Right lobe of liver (tissue), 4 donors: Measurements from ENCODE around the gene CALCOCO2.

Source experiments
- CTCF ChIP-seq, 4 donors: fragments of 200-600 bp in 3 of 4; fragments of 450-650 bp in 1 of 4; IDR thresholded peaks; one replicate each; pipeline versions ENCODE4 v1.5.1 to v1.8.0; 2016 to 2022; ENCODE audit warnings: antibody characterized with exemption in 4 of 4, mild to moderate bottlenecking in 2 of 4
- POLR2A ChIP-seq: fragments of 450-650 bp; IDR thresholded peaks from one replicate; pipeline ENCODE4 v1.6.1; 2017; ENCODE audit warnings: antibody characterized with exemption, mild to moderate bottlenecking
- donor health status: DM: no; HTN: no; CAD: no.
- donor health status: DM: no; HTN: no; CAD: no.
- donor health status: DM: no; HTN: yes; CAD: no.

- no peak for TF ChIP-seq CTCF (IDR thresholded peaks at IDR 0.05)
- no peak for TF ChIP-seq POLR2A
Measured at GRCh38 chr17:48871551-48872351, 40.9 kb downstream of the CALCOCO2 start.
